ENCODE measurements around the gene ADRA2C.

The ADRA2C gene

GRCh38 chr4:3766036-3766784 is at the start of gene ADRA2C:
TSS of gene ADRA2C (plus strand) at chr4:3766385. CDS start at chr4:3766607, 222 bp downstream.
- no peak for DNase-seq

GRCh38 chr4:3716631-3717235 is 49.5 kb upstream of the ADRA2C start:
- DNase-seq: no peak

GRCh38 chr4:3717241-3717640 is 48.9 kb upstream of the ADRA2C start:
- no peak for DNase-seq

GRCh38 chr4:3718462-3718861 is 47.7 kb upstream of the ADRA2C start:
- DNase-seq: no peak

GRCh38 chr4:3719191-3719590 is 47.0 kb upstream of the ADRA2C start:
- DNase-seq: no peak

- no peak for DNase-seq
Measured at GRCh38 chr4:3719836-3720235, 46.3 kb upstream of the ADRA2C start.

GRCh38 chr4:3720466-3720865 is 45.7 kb upstream of the ADRA2C start:
- DNase-seq: no peak

- DNase-seq: no peak
Measured at GRCh38 chr4:3721186-3721585, 45.0 kb upstream of the ADRA2C start.

GRCh38 chr4:3721627-3722026 is 44.6 kb upstream of the ADRA2C start:
- DNase-seq: no peak

GRCh38 chr4:3722446-3723231 is 43.5 kb upstream of the ADRA2C start:
- DNase-seq: no peak

GRCh38 chr4:3723232-3723642 is 42.9 kb upstream of the ADRA2C start:
- no peak for DNase-seq

GRCh38 chr4:3724319-3725231 is 41.6 kb upstream of the ADRA2C start:
- DNase-seq: no peak

GRCh38 chr4:3725936-3726870 is 40.0 kb upstream of the ADRA2C start:
- no peak for DNase-seq

GRCh38 chr4:3727847-3728469 is 38.2 kb upstream of the ADRA2C start:
- DNase-seq: no peak

GRCh38 chr4:3729188-3729881 is 36.9 kb upstream of the ADRA2C start:
- no peak for DNase-seq

GRCh38 chr4:3729882-3730226 is 36.3 kb upstream of the ADRA2C start:
- no peak for DNase-seq

GRCh38 chr4:3730422-3731190 is 35.6 kb upstream of the ADRA2C start:
- no peak for DNase-seq

- no peak for DNase-seq
Measured at GRCh38 chr4:3732076-3733028, 33.8 kb upstream of the ADRA2C start.

GRCh38 chr4:3733195-3733594 is 33.0 kb upstream of the ADRA2C start:
- no peak for DNase-seq

Data from activated T-cell treated with anti-CD3 and anti-CD28 coated beads, Interleukin-2, amount 50 U/mL, for 1 hour (primary cell).